GM10266 (cell line): Measurements from ENCODE around the gene PLD1.

Source experiments
- DNase-seq: peaks from one replicate; pipeline ENCODE4 v3.0.0; 2012; ENCODE audit errors: extremely low spot score
- CTCF ChIP-seq: IDR thresholded peaks from 2 replicates; pipeline ENCODE4 v1.5.1; 2012; ENCODE audit warnings: mild to moderate bottlenecking, low read depth; ENCODE audit not compliant: control insufficient read depth, insufficient read depth; ENCODE audit errors: missing control alignments

Gene PLD1

GRCh38 chr3:171784937-171785336, 25.3 kb downstream of the PLD1 start:
- no peak for DNase-seq
- no peak for TF ChIP-seq CTCF

GRCh38 chr3:171784387-171784786, 25.9 kb downstream of the PLD1 start:
- no peak for TF ChIP-seq CTCF
- DNase-seq, result no peak

DNA sequence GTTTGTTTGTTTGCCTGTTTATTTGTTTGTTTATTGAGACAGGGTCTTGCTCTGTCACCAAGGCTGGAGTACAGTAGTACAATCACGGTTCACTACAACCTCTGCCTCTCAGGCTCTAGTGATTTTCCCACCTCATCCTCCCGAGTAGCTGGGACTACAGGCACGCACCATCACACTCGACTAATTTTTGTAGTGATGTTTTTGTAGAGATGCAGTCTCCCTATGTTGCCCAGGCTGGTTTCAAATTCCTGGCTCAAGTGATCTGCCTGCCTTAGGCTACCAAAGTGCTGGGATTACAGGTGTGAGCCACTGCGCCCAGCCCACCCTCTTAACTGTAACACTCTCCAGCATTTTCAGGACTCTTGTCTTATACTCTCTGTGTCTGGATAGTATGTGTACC, 26.7 kb downstream of the PLD1 start:
- TF ChIP-seq CTCF, result no peak
- DNase-seq, result no peak

GRCh38 chr3:171783086-171783485, 27.2 kb downstream of the PLD1 start:
- no peak for TF ChIP-seq CTCF

GRCh38 chr3:171782617-171783016, 27.7 kb downstream of the PLD1 start:
- TF ChIP-seq CTCF, result no peak
- DNase-seq, result no peak

More at GRCh38 chr3:171783086-171783485, 27.2 kb downstream of the PLD1 start:
- no peak for DNase-seq

- TF ChIP-seq CTCF, result no peak
- no peak for DNase-seq
These were observed 28.6 kb downstream of the PLD1 start for GRCh38 chr3:171781711-171782127.

DNA sequence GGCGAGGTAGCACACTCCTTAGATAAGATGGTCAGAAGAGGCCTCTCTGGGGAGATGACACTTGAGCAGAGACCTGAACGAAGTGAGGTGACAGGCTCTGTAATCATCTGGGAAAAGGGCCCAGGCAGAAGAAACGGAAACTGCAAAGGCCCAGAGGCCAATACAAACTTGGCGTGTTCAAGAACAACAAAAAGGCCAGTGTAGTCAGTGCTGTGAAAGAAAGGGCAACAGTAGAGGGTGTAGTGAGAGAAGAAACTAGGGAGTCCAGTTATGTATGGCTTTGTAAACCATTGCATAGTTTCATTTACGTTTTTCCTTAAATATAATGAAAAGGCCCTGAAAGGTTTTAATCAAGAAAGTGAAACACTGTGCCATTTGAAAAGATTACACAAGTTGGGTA, 31.8 kb downstream of the PLD1 start:
- DNase-seq, result no peak
- TF ChIP-seq CTCF, result peak; percentile 16
